DMS79 treated with DMSO at 0.1 percent for 48 hours (cell line): ENCODE results near the gene AMBRA1.

Experiments
- DNase-seq: peaks from one replicate; lab custom pipeline; 2025; lab: John Stamatoyannopoulos, UW

The AMBRA1 gene

DNA sequence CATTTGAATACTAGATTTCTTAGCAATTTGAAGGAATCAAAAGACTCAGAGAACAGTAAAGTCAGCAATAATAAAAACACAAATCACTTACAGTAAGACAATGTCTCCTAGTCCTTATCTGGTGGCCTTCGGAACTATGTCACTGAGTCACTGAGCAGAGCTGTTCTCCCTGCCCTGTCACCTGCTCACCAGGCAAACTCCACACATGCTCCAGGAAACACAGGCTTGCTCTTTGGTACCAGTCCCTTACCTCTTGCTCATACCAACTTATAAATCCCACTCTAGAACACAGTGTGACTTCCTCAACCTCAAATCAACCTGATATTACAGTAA is 121.2 kb downstream of the AMBRA1 start:
- no peak for DNase-seq

DNA sequence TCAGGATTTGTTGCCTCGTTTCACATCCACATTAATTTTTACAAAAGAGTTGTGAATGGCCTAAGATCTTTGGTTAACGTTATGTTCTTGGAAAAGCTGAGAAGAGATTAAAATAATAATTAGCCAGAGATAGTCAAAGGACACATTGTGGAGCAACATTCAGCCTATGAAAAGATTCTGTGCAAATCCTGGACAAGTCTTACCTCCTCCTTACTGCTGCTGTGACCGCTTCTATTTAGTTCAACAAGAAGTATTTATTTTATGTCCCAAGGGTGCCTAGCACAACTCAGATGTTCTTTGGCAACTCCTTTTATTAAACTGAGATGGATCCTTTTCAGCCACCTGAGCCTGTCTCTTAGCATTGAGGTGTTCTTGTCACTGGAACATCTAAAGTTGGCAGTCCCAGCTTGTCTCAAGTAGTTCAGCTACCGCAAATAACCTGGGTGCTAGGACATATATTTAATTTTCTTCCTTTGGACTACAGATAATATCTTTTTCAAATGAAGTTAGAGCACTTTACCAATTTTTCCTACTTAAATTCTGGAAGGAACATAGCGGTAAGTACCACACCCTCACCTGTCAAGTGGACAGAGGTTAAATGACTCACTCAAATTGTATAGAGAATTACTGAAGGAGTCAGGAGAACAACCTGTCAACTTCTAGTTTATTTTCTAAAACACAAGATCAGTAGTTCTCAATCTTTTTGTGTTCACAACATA is 121.7 kb downstream of the AMBRA1 start:
- no peak for DNase-seq

DNA sequence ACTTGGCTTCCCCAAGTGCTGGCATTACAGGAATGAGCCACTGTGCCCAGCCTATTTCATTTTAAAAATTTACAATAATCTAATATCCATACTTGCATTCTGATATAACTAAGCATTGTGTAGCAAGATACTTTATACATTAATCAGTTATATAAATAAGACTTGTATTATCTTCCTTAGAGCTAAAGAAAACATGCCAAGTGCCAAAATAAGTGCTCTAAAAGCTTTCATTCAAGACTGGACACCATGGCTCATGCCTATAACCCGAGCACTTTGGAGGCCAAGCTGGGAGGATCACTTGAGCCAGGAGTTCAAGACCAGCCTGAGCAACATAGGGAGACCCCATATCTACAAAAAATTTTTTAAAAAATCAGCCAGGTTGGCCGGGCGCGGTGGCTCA is 123.9 kb downstream of the AMBRA1 start:
- DNase-seq: no peak

DNA sequence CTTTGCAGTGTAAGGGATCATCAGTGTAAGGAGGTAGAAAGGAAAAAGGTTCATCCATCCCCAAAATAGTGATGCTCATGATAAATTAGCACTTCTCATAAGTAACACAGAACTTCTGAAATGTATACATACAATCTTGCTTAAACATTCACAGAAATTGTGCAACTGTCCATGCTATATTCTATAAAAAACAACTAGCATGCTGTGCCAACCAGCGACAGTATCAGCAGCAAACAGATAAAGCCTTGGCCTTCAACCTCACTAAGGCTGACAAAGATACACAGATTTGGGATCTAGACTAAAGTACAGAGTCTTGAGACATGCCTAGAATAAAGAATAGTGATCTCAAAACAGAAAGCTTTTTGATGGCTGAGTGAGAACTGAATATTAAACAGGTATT is 128.1 kb downstream of the AMBRA1 start:
- DNase-seq: no peak

DNA sequence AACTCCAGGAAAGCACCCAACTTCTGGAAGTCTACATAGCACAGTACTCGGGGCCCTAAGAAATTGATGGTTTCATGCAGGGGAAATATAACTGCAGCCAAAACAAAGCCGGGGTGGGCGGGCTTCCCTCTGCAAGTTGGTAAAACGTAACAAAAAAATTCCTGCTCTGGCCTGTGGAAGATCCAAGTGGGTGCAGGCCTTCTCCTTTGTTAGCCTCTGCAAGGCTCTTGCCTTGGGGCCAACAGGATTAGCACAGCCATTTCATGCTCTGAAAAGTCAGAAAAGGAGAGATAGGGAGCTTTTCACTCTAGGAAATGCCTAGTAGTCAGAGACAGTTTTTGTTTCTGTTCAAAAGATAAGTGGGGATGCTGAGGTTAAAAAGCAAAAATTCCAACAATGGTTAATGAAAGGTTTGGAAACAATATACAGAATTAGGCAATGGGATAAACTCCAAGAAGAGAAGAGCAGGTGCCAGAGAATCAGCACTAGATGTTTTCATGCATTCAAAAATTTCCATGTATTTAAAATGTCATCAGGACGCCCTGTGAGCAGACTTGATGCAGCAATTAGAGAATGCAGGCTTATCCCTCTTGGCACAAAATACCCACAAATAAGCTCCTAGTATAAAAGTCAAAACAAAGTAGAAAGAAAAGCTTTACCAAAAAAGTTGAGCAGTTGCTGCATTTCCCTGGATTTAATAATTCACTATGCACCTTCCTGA is 130.0 kb downstream of the AMBRA1 start:
- DNase-seq: no peak

DNA sequence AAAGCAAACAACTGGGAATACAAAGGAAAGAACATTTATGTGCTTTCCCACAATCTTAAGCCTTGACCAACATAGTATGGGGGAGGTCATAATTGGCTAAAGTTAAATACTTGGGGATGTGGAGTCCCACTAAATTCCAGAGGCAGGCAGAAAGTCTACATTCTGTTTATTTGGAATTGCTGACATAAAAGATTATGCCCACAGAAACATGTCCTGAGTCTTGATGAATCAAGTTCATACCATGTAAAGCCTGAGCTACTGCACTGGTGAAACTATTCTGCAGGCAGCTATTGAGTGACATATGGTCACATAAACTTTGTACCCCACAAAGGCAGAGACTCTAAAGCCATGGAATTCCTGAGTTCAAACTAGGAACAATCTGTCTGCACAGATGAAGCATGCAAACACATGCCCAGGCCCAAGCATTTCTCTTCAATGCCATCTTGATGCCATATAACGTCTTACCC is 132.3 kb downstream of the AMBRA1 start:
- DNase-seq: no peak

DNA sequence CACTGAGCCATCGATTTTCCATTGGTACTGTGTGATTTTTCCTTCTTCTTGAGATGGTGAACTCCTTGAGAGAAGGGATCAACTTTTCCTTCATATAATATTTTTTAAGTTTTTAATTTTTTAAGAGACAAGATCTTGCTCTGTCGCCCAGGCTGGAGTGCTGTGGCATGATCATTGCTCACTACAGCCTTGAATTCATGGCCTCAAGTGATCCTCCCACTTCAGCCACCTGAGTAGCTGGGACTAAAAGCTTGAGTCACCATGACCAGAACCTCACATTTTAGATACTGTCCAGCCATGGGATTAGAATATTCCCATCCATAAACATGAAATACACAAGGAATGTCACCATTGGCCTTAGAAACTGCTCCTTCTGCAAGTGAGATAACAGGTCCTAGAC is 135.3 kb downstream of the AMBRA1 start:
- no peak for DNase-seq

DNA sequence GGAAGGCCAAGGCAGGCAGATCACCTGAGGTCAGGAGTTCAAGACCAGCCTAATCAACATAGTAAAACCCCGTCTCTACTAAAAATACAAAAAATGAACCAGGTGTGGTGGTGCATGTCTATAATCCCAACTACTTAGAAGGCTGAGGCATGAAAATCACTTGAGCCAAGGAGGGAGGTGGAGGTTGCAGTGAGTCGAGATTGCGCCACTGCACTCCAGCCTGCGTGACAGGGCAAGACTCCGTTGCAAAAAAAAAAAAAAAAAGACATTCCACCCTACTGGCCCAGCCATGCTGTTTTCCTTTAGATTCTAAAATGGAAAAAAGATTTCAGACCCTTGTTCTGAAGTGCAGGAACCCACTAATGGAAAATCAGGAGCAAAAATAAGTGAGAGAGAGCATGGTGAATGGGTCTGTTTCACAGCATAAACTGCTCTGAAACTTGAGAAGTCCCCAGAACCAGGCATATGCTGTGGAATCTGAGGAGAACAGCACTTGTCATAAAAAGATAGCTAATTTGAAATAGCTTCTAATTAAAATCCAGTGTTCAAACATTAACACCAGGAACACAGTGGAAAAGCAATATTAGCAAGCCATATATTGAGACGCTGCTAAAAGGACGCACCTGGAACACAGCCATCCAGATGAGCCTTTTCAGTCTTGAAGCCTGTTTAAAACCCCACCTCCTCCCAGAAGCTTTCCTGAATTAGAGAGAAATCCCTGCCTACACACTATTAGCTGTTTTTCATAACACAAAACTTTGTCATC is 136.0 kb downstream of the AMBRA1 start:
- no peak for DNase-seq

DNA sequence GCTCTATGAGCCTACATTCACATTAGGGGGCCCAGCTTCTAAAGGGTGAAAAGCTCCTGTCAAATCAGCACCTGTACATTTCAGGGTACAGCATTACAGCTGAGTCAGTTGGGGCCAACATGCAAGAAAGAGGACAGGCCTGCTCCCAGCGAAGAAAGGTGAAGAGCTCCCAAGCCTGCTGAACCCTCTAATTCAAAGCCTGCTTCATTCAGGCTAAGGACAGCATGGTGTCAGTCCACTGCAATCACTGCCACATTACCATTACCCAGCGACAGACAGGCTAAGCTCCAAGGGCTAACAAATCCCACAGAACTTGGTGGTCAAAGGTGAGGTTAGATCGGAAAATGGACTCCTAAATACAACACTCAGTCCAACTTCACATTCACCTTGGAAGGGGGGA is 136.8 kb downstream of the AMBRA1 start:
- DNase-seq: no peak

DNA sequence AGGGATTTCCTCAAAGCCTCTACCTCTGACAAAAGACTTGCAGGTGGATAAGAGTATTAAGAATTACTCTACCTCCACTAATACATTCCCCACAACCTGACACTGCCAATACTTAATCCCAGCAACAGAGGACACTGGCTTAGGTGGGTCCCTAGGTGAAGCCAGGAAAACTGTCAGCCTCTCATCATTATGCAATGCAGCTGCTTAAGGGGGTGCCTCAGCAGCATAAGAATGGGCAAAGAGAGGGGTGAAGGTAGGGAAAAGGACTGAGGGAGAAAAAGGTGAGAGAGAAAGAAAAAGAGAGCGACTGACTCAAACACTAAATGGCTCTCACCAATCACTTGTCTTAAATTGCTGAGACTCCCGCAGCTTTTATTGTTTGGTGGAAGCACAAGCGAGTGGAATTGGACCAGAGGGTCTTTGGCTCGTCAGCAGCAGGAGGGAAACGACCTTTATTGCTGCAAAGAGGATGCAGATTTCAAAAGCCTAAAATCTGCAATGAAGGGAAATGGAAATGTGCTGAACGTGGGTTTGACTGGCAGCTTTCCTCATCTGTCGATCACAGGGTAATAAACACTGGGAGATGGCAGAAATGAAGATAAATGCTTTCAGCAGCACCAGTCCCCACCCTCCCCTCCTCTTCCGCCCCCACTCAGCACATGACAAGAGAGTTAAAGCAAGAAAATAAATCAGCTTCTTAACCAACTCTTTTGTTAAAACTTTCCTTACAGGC is 137.4 kb downstream of the AMBRA1 start:
- no peak for DNase-seq

DNA sequence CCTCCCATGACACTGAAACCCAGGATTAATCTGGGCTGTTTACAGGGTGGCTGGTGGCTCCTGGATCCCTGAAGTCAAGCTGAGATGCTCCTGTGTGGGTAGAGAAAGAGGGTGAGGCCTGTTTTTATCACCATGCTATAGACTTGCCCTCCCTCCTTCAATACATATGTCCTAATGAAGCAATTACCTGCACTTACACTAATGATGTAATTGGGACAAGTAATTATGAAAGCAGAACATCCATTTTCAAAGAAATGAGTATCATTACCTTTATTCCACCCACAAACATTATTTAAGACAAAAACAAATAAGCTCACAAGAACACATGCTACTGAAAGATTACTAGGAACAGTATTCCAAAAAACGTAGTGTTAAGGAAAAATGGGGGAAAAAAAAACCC is 138.0 kb downstream of the AMBRA1 start:
- DNase-seq: no peak

DNA sequence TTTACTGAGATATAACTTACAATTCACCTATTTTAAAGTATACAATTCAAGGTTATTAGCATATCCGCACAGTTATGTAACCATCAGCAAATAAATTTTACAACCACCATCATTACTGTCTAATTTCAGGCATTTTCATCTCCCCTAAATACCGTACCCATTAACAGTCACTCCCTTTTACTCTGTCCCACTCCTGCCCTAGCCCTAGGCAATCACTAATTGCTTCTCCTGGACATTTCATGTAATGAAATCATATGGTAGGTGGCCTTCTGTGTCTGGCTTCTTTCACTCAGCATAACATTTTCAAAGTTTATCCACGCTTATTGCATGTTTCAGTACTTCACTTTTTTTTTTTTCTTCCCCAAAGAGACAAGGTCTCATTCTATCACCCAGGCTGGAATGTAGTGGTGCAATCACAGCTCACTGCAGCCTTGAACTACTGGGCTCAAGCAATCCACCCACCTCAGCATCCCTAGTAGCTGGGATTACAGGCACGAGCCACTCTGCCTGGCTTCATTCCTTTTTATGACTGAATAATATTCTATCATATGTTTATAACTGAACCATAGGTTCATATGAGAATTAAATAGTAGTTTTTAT is 140.8 kb downstream of the AMBRA1 start:
- DNase-seq: no peak

DNA sequence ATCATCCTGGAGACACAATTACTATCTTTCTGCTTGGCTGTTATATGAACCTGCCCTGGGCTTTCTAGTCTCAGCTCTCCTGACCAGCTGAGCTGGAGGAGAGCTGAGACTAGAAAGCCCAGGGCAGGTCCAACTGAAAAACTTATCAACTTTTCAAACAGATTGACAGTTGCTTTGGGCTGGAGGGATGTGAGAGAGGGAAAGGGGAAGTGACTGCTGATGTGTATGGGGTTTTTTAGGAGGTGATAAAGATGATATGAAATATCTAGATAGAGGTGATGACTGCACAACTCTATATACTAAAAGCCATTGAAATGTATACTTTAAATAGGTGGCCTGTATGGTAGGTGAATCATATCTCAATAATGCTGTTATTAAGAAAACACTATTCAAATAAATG is 142.1 kb downstream of the AMBRA1 start:
- DNase-seq: no peak

DNA sequence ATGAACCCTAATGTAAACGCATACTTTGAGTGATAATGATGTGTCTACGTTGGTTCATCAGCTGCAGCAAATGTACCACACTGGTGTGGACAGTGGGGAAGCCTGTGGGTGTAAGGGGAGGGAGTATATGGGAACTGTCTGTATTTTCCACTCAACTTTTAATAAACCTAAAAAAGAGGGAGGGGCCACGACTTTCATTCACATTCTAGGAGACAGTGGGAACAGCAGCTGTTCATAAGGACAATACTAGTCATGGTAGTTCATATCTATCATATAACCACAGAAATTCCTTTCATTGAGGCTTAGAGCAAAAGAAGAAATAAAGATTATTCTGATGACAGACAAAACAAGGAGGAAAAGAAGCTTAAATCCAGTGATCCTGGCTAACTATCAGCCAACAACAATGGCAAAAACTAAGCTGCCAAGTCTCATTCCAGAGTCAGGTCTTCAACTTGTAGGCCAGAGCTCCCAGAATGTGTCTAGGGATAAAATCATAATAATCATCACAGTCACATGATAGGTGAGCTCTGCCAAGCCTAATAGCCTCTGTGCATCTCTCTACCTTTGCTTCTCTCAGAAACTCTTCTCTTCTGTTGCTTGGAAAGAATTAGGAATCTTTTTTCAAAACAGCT is 142.9 kb downstream of the AMBRA1 start:
- DNase-seq: no peak

DNA sequence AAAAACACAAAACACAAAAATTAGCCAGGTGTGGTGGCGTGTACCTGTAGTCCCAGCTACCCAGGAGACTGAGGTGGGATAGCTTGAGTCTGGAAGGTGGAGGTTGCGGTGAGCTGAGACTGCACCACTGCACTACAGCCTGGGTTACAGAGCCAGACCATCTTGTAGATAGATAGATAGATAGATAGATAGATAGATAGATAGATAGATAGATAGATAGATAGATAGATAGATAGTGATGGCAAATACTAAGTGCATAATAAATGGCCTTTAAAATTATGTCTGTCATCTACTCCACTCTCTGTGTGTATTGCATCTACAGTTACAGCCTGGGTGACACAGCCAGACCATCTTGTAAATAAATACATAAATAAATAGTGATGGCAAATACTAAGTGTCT is 146.3 kb downstream of the AMBRA1 start:
- no peak for DNase-seq

DNA sequence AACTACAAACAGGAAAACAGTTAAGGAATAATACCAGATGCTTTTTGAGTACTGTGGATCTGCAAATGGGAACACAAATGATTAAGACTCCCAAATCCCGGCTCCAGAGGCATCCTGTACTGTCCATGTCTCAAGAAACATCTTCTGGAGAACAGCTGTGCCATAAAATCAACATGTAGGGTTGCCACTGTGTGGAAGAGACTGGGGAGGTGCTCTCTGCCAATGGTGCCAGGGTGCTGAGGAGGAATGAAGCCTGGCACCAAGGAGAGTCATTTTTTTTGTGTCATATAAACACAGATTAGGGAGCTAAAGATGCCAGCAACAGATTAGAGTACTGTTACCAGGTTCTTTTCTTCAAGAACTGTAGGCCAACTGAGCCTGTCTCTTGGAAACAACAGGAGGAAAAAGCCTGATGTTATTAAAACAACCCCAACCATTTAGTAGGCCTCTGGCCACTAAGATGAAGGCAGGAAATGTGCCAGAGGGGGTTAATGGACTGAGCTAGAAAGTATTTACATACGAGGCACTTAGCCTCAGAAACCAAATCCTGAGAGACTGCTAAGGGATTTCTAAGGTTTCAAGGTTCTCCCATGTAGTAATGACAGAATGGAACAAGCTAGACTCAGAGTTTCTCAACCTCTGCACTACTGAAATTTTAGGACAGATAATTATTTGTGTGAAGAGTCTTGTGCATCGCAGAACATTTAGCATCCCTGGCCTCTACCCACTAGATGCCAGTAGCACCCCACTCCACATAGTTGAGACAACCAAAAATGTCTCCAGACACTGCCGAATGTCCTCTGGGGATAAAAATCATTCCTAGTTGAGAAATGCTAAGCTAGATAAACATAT is 147.7 kb downstream of the AMBRA1 start:
- DNase-seq: peak; percentile 78

DNA sequence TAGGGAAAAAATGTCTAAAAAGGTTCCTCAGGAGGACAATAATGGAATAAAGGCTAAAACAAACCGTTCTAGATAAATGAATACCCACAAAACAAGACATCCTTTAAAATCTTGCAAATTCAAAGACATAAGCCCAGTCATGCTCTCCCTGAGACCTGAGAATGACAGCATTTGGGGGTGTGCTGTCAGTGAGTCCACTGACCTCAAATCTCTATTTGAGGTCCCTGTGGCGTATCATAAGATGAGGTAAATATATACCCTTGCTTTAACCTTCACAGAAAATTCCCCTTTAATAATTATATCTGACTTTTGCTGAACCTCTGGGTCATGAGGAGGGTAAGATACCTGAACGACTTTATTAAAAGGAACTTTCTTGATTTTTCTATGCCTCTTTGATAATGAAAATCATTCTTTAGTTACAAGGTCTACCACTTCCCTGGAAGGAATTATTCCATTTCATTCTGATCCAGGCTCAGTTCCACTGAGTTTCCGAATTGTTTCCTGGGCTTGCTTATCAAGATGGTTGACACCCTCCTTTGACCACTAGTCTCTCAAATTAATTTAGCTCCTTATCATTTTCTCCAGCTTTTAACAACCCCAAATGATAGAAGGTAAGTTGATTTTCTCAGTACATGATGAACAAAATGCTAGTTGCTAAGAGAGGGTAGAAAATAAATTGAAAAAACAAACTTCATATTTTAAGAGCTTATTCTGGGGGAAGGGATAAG is 148.5 kb downstream of the AMBRA1 start:
- DNase-seq: no peak

DNA sequence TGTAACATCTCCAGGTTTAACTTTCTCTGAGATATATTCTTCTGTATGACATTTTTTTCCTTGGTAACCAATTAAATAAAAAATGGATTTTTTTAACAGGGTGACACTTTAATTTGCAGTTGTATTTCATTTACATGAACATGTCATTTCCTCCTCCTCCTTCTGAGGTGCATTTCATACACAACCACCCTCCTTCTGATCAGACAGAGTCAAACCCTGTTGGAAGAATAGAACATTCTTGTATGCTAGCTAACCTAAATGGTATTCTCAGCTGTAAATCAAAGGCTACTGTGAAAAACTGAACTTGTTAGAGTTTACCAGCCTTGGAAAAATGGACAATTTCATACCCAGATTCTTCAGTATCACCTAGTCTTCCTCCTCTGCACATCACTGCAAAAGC is 149.5 kb downstream of the AMBRA1 start:
- DNase-seq: no peak

DNA sequence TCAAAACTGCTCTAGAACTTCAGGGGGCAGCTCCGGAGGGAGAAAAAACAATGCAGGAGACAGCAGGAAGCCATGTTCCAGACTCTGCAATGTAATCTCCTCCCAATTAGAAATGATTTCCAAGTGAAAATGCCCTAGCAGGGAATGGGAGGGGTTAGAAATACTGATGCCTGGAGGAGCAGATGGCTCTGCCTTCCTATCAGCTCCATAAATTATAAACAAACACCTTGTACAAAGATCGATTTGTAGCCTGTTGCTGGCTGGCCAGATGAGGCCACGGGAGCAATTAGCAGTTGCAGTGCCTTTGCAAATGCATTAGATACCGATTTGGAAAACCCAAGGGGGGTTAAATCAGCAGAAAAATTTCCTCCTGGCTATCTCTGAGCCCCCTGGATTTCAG is 155.6 kb downstream of the AMBRA1 start:
- DNase-seq: no peak

DNA sequence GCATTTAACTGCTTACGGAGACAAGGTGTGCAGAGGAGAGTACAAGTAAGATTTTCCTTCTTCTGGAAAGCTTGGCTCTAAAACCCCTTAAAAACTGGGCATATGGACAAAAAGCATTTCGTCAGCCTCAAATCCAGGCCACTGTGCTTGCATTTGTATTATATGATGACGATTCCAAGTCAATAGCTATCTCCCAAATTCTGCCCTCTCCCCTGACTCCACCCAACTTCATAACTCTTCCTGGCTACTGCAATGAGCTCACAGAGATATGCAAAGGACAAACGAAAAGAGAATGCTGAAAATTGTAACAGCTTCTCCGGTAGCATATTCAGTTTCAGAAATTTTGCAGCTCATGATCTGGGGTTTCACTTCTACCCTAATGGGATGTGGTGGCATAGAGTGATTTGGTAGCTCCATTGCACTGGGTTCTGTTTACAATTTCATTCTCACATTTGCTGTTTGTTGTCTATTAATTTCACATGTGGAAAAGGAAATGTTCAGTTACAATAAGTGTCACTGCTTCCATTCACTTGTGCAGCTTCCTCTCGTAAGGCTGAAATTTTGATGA is 156.6 kb downstream of the AMBRA1 start:
- no peak for DNase-seq
